Pulmonary artery endothelial cell (primary cell): ENCODE measurements around the gene DOCK3. TPM values are rescaled to one million over a fixed set of nuclear protein-coding genes. Genes with fewer than 3 reads are reported as not detected.
"Not testable (repeated sequence)": the region's sequence is repeated elsewhere in the genome, so short reads cannot be mapped to it uniquely, and the experiment has no call there.

Source experiments
- DNase-seq: peaks from one replicate; pipeline ENCODE4 v3.0.0-alpha.2; 2011; ENCODE audit warnings: low read depth, low spot score
- total RNA-seq: library from RNA; depleted of rRNA; stranded (reverse); fragments of >200 nt; gene quantifications from 2 replicates; pipeline ENCODE4 v1.2.3, GENCODE V29; 2014

The DOCK3 gene
- total RNA-seq, 1 donor from 2014 or later: under 0.01 TPM

DNA sequence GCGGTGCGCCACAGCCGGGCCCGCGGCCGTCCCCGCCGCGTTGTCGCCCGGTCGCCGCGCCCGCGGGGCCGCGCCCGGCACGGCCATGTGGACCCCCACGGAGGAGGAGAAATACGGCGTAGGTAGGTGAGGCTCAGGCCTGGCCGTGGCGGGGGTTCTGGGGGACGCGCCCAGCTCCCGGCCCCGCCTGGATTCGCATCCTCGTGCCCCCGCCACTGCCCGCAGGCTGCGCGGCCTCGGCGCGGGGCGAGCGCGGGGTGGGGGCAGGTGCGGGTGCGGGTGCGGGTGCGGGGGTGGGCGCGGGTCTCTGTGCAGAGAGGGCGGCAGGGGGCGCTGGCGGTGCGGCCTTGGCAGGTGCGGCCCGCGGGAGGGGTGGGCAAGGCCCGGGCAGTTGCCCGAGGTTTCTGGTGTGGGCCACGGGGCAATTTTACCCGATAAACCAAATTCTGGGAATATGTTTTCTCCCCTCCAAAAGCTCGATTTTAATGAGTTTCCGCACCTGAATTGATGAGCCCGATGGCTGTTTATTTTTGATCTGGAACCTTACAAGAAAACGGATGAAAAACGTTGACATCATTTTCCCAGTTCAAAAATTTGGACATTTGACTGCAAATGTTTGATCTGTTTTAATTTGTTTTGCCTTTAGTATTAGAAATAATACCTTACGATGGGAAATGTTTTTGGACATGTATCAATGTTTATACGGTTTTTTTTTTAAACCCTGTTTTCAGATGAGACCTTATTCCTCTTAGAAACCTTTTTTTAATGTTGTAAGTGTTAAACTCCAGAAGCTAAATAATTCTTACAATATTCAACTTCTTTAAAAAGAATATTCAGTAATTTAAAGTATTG is 678 bp downstream of the DOCK3 start:
- DNase-seq: no peak

GRCh38 chr3:50676031-50676705 is 1.4 kb downstream of the DOCK3 start:
- DNase-seq: no peak

- DNase-seq: no peak
Observed at GRCh38 chr3:50687127-50687751, 12.5 kb downstream of the DOCK3 start.

DNA sequence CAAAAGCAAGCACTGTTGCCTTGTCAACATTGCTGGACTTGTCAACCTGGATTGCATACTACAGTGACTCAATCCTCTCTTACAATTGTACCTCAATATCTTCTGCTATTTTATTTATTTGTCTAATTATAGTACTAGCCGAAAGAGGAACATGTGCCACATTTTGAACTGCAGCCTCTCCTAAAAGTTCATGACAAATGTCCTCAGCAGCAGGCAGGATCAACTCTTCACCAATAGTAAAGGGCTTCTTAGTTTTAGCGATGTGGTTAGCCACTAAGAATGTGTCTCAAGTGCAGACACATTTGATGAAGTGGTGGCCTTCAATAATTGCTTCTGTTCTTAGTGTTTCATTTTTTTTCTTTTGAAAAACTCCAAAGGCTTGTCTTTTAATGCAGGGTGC is 13.2 kb downstream of the DOCK3 start:
- no peak for DNase-seq

DNA sequence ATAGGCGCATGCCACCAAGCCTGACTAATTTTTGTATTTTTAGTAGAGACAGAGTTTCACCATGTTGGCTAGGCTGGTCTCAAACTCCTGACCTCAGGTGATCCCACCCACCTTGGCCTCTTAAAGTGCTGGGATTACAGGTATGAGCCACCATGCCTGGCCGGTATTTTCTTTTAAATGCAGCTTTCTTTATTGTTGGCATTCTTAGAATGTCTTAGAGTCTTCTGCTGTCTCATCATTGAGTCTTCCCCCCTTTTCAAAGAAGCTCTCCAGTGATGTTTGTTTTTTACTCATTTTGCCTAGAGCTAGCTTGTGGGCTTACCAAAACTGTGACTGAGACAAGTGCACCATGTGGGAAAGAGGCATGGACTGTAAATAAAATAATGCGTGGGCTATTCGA is 13.9 kb downstream of the DOCK3 start:
- not testable (repeated sequence) for DNase-seq

DNA sequence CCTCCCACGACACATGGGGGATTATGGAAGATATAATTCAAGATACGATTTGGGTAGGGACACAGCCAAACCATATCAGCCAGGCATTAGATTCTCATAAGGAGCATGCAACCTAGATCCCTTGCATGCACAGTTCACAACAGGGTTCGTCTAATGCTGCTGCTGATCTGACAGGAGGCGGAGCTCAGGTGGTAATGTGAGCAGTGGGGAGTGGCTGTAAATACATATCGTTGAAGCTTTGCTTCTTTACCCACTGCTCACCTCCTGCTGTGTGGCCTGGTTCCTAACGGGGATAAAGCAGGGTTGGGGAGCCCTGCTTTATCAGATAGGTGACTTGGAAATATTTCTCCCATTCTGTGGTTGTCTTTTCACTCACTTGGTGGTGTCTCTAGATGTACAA is 14.8 kb downstream of the DOCK3 start:
- DNase-seq: no peak

DNA sequence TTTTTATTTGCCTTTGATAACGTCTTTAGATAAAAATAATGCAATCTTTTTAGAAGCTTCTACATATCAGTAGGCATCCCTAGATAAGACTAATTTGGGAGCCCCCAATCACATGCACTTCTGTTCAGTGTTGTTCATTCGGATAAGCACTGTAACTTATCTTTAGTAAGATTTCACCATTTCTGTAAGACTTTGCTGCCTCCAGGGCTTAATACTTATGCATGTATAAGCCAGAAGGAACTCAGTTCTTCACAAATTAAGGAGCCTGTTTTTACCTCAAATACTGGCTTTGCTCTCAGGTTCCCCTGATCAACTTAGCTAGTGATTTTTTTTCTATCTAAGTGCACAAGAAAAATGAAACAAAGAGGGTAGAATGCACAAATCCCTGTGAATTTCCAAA is 20.3 kb downstream of the DOCK3 start:
- no peak for DNase-seq

DNA sequence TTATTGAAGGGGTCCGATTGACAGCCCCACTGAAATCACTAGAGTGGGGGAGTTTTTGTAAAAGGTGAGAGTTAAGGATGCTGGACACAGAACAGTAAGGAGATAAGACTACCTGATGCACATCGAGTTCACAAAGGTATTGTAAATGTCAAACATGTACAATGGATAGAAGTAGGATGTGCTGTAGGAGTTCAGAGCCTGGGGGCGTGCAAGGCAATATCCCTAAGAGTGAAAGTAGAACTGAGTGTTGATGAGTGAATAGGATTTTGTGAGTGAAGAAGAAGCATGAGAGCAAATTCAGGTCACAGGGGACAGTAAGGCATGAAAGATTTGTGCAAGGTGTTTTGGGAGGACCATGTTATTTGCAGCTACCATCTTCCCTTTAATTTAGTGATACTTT is 21.5 kb downstream of the DOCK3 start:
- DNase-seq: no peak

DNA sequence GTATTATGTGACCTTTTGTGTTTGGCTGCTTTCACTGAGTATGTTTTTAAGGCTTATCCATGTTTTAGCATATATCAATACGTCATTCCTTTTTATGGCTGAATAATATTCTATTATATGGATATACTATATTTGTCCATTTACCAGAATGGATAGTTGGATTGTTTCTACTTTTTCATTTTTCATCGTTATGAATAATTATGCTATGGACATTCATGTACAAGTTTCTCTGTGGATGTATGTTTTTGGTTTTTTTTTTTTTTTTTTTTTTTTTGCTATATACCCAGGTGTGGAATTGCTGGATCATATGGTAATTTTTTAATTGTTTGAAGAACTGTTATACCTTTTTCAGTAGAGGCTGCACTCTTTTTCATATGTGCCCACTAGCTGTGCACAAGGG is 23.5 kb downstream of the DOCK3 start:
- DNase-seq: no peak

GRCh38 chr3:50708620-50709019 is 33.9 kb downstream of the DOCK3 start:
- no peak for DNase-seq

- no peak for DNase-seq
Observed at GRCh38 chr3:50714946-50715345, 40.2 kb downstream of the DOCK3 start.

GRCh38 chr3:50724831-50725230 is 50.1 kb downstream of the DOCK3 start:
- DNase-seq: no peak

- DNase-seq: no peak
Observed at GRCh38 chr3:50734985-50735384, 60.3 kb downstream of the DOCK3 start.

DNA sequence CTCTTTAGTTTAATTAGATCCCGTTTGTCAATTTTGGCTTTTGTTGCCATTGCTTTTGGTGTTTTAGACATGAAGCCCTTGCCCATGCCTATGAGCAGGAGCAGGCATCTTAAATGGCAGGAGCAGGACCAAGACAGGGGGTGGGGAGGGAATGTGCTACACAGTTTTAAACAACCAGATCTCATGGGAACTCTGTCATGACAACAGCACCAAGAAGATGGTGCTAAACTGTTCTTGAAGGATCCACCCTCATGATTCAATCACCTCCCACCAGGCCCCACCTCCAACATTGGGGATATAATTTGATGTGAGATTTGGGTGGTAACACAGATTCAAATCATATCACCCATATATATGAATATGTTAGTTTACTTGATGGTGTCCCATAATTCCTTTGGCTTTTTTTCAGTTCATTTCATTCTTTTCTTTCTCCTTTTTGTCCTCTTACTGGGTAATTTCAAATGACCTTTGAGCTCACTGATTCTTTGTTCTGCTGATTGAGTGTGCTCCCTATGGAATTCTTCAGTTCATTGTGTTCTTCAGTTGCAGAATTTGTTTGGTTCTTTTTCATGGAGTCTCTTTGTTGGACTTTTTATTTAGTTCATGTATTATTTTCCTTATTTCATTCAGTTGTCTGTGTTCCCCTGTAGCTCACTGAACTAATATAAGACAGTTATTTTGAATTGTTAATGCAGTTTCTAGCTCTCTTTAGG is 62.6 kb downstream of the DOCK3 start:
- no peak for DNase-seq

DNA sequence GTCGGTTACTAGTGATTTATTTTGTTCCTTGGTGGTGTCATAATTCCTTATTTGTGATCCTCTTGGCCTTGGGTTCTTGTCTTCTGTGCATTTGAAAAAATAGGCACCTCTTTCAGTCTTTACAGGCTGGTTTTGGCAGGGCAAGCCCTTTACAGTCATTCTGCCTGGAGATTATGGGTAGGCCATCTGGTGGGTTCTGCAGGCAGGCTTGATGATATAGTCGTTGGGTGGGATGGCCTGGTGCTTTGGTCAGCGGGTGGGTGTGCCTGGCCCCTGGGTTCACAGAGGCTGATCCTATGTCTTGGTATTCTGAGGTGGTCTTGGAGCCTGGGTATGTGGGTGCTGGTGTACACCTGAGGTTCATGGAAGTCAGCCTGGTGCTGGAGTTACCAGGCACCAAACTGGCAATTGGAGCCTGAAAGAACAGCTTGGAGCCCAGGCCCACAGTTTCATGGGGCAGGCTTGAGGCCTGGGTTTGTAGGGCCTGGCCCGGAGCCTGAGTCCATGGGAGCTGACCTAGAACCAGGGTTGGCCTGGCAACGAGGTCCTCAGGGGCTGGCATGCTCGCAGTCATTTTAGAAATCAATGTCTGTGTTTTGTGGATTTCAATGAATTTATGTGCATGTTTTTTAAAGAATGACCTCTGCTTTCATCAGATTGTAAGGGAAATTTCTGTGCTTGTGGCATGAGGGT is 63.3 kb downstream of the DOCK3 start:
- no peak for DNase-seq

DNA sequence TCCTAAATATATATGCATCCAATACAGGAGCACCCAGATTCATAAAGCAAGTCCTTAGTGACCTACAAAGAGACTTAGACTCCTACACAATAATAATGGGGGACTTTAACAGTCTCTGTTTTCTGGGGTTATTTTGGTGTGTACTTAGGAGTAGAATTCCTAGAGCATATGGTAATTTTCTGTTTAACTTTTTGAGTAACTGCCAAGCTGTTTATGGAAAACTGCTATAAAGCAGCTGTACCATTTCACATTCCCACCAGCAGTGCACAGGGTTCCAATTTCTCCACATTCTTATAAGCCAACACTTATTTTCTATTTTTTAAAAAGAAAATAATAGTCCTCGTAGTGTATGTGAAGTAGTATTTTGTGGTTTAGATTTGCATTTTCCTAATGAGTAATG is 68.9 kb downstream of the DOCK3 start:
- DNase-seq: no peak

DNA sequence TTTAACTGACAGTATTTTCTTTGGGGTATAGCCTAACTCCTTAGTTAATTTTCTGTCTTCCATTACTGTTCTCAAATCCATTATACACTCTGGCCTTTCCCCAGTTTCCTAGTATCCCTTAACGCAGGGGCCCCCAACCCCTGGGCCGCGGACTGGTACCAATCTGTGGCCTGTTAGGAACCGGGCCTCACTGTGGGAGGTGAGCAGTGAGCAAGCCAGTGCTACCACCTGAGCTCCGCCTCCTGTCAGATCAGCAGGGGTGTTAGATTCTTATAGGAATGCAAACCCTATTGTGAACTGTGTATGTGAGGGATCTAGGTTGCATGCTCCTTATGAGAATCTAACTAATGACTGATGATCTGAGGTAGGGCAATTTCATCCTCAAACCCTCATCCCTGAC is 75.1 kb downstream of the DOCK3 start:
- DNase-seq: no peak

DNA sequence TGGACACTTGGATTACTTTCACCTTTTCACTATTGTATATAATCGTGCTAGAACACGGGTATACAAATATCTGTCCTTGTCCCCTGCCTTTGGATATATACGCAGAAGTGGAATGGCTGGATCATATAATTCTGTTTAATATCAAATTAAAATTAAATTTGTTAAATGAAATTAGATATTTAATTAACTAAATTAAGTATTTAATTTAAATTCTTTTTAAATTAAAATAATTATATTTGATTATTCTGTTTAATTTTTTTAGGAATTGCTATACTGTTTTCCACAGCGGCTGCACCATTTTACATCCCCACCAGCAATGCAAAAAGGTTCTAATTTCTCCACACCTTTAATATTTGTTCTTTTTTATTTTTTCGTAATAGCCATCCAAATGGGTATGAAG is 84.3 kb downstream of the DOCK3 start:
- no peak for DNase-seq

GRCh38 chr3:50777680-50778079 is 103.0 kb downstream of the DOCK3 start:
- no peak for DNase-seq

- DNase-seq: not testable (repeated sequence)
Observed at GRCh38 chr3:50781766-50782165, 107.0 kb downstream of the DOCK3 start.

DNA sequence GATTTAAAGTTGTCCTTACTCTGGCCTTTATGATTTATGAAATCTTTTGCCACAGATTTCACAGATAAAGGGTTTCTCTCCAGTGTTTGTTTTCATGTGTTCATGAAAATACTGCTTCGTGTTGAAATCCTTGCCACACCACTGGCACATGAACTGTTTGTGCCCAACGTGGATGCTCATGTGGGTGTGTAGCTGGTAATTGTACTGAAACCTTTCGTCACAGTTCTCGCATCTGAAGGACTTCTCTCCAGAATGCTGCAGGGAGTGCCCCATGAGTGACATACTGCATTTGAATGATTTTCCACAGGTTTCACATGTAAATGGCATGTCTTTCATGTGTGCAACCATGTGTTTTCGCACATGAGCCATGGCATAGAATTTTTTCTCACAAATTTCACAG is 111.9 kb downstream of the DOCK3 start:
- no peak for DNase-seq
